Hematopoietic multipotent progenitor cell (in vitro differentiated cells): ENCODE measurements around the gene CD163L1. TPM values are rescaled to one million over a fixed set of nuclear protein-coding genes. Genes with fewer than 3 reads are reported as not detected.
"Not testable (repeated sequence)": the region's sequence is repeated elsewhere in the genome, so short reads cannot be mapped to it uniquely, and the experiment has no call there.

Experiments
- DNase-seq, 3 donors: peaks; one replicate each; pipeline ENCODE4 v3.0.0-alpha.2; 2011 to 2015; ENCODE audit warnings: low read depth in 2 of 3, low spot score in 2 of 3
- total RNA-seq: library from RNA; depleted of rRNA; stranded (reverse); fragments of >200 nt; gene quantifications from one replicate; pipeline ENCODE4 v1.2.3, GENCODE V29; 2012

The CD163L1 gene
- under 0.01 TPM for total RNA-seq

DNA sequence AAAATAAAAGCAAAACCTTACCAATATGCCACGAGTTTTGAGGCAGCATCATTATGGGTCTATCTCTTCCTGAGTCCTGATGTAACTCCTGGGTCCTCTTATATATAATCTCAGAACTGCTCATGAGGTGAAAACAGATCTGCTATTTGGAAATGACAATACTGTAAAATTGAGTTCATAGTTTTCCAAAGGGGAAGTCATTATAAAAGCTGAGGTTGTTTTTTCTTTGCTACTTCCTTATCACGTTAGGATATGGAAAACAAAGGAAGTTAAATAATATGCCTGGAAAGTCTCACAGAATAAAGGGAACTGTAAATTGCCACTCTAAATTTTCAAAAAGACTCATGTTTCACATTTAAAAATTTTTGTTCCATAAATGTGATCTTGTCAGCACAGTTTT, at the start of gene CD163L1:
TSS of gene CD163L1 (minus strand) at position 78 of the 400 bp plus-strand sequence. CDS start at position 52, 26 bp downstream.
- DNase-seq, result peak in 1 of 3 donors; percentile 9

DNA sequence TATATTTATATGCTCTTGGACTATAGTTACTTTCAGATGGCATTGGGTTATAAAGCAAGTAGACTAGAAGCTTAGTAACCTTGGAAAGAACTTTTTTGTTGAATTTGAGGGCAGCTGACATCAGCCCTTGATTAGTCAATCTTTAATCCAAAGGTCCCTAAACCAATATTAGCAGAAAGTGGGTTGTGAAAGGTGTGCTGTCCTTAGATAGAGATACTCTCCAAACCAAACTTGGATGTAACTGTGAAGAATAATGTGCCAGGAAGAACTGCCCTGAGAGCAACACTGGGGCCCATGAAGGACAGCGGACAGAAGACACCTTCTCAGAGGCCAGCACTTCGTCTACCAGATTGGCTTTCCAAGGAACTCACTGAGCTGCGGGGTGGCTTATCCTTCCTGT, 49.1 kb upstream of the CD163L1 start:
- no peak for DNase-seq

DNA sequence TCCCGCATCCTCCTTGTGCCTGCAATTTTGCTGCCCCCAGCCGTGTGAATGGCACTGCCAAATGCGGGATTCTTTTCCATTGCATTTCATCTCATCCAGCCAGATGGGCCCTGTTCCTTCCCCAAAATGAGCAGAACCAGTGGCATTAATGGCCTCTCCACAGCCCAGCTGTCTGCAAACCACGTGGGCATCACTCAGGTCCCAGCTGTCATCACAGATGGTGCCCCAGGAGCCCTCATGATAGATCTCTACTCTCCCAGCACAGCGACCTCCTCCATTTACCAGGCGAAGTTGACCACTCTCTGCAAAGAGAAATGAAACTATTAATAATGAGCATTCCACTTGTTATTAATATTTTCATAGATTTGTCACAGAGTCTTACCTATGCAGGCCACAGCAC, 42.6 kb upstream of the CD163L1 start:
- no peak for DNase-seq

DNA sequence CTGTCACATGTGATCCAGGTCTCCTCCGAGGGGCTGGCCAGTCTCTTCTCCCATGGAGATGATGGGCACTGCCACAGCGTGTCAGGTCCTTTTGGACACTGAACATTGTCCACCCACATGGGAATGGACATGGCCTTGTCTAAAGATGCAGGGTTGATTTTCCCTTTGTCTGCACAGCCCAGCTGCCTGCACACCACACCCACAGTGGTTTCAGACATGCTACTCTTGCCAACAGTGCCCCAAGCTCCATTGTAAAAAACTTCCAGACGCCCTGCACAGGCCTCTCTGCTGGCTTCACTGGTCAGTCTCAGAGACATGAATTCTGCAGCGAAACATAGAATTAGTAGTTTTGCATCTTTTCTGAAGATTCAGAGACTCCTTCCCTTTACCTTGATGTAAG, 41.1 kb upstream of the CD163L1 start:
- DNase-seq, result no peak

DNA sequence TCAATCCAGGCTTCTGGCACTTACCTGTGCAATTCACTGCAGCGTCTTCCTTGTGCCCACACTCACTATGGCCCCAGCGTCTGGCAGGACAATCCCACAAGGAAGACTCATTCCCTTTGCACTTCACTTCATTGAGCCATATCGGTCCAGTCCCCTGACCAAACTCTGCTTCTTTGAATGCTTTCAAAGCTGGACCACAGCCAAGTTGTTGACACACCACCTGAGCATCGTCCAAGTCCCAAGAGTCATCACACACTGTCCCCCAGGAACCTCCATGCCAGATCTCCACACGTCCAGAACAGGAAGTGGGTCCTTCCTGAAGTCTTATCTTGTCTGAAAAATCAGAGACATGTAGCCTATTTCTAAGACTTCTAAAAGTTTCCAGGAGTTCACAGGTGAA, 39.4 kb upstream of the CD163L1 start:
- DNase-seq, result no peak

DNA sequence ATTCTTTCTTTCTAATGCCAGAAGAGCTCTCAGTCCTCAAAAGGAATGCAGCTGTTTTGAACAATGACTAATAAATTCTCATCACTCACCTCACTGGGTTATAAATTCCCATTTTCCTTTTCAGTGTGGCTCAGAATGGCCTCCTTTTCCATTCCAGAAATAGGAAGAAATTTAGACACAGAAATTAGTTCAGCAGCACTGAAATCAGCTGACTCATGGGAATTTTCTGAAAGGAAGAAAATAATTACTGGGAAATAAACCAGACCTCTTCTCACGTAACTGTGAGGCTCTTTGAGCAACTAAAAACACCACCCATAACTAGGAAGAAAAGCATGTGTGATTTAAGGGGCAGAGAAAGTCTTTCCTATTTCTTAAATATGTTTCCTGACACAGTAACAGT, 35.8 kb upstream of the CD163L1 start:
- no peak for DNase-seq

DNA sequence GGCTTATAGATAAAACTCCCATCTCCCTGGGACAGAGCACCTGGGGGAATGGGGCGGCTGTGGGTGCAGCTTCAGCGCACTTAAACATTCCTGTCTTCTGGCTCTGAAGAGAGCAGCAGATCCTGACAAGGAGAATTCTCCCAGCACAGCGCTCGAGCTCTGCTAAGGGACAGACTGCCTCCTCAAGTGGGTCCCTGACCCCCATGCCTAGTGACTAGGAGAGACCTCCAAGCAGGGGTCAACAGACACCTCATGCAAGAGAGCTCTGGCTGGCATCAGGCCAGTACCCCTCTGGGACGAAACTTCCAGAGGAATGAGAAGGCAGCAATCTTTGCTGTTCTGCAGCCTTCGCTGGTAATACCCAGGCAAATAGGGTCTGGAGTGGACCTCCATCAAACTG, 28.1 kb upstream of the CD163L1 start:
- DNase-seq, result no peak

DNA sequence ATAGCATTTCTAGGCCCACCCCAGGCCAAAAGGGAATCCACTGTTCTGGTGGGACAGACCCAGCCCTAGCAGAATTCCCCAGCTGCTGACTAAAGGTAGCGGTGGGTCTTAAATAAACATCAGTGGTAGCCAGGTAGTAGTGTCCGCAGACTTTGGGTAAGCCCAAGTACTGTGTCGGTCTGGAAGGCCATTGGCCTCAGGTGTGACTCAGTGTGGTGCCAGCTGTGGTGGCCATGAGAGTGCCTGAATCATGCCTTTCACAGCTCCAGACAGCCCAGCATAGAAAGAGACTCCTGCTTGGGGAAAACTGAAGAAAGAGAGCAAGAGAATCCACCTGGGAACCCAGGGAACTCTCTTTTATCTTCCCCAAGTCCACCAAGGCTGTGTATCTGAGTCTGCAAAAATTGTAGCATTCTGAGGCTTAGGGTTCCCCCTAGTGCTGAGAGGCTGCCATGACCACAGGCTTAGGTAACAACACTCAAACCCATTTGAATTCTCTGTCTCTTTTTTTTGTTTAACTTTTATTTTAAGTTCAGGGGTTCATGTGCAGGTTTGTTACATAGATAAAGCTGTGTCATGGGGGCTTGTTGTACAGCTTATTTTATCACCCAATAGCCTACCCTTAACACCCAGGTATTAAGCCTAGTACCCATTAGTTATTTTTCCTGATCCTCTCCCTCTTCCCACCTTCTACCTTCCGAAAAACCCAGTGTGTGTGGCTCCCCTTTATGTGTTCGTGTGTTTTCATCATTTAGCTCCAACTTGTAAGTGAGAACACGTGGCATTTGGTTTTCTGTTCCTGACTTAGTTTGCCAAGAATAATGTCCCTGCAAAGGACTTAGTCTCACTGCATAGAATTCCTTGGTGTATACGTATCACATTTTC, 16.7 kb upstream of the CD163L1 start:
- peak in 2 of 3 donors; percentile 44 to 79 for DNase-seq

DNA sequence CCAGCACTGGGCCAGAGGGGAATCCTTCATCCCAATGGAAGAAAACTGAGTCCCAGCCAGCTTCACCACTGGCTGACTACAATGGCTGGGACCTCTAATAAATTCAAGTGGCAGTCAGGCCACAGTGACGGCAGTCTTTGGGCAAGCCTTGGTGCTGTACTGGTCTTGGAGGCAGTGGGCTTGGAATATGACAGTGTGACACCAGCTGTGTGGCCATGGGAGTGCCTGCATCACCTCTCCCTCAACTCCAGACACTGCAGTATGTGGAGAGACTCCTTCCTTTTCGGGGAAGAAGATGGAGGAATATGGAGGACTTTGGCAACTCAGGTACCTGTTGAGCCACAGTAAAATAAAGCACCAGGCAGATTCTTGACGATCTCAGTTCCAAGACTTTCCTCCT, 16.0 kb upstream of the CD163L1 start:
- no peak for DNase-seq

DNA sequence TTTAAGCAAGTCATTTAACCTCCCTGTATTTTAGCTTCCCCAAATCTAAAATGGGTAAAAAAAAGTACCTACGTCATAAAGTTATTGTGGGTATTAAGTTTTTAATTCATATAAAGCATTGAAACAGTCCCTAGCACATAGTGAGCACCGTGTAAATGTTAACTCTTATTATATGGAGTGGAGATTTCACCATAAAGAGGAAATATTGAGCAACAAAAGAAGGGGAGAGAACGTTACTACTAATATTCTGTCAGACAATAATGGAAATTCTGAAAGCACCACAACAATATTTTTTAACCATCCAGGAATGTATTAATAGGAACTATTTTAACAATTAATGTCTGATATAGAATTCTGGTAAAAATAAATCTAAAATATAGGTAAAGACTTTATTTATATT, 7.8 kb upstream of the CD163L1 start:
- no peak for DNase-seq

DNA sequence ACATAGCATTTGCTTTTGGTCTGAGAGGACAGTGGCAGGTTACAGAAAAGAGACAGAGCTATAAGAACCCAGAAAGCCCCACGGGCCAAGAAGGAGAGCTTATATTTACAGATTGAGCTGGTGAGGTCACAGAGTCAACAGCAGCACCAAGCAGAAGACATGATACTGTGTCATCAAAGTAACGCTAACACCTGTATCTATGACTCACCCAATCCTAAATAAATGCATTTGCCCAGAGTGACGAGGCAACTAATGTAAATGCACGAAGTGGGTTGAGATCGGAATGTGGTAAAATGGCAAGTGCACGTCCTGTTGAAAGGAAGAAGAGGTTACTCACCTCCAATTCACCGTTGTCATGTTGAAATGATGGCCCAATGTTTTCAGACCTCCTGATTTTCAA, 6.7 kb upstream of the CD163L1 start:
- no peak for DNase-seq

DNA sequence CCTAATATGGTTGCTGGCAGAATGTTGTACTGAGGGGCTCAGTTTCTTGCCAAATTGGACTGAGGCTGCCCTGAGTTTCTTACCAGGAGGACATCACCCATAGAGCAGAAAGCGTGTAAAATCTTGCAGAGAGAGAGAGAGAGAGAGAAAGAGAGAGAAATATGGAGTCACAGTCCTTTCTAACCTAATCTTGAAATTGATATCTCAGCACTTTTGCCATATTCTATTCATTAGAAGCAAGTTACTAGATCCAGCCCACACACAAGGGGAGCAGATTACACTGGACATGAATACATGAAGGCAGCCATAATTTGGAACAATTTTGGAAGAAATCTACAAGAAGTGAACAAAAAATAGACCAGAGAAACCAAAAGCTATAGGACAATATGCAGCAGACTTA, 4.1 kb upstream of the CD163L1 start:
- no peak for DNase-seq

DNA sequence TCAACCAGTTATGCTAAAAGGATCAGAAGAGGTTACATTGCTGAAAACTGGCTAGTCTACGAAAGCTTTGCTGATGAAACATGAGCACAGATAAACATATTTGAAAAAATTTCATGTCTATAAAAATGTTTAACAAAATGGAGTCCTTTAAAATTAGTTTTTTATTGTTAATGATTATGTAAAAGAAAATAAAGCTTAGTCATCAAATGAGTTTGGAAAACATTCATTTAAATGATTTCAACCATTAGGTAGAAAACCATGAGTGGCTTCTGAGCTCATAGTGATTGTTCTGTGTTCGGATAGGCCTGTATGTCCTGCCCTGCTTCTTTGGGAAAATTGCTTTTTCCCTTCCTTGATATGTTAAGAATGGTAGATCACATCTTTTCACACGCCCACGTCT, 584 bp upstream of the CD163L1 start:
- no peak for DNase-seq

DNA sequence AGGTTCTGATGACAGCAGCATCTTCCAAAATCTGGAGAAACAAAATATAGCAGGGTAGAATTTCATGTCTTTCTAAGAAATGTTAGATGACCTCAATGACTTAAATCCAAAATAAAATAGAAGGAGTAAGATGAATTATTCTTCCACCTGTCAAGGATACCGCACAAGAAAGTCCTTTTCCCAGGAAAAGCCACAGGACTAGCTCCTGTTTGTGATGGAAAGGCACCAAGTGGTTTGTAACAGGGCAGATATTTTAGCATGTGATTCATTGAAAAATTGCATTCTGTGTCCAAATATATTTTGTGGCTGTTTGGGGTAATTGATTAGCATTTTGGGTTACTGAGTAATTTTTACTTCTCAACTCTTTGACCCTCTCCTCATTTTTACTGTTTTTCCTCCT, 2.7 kb downstream of the CD163L1 start:
- no peak for DNase-seq

DNA sequence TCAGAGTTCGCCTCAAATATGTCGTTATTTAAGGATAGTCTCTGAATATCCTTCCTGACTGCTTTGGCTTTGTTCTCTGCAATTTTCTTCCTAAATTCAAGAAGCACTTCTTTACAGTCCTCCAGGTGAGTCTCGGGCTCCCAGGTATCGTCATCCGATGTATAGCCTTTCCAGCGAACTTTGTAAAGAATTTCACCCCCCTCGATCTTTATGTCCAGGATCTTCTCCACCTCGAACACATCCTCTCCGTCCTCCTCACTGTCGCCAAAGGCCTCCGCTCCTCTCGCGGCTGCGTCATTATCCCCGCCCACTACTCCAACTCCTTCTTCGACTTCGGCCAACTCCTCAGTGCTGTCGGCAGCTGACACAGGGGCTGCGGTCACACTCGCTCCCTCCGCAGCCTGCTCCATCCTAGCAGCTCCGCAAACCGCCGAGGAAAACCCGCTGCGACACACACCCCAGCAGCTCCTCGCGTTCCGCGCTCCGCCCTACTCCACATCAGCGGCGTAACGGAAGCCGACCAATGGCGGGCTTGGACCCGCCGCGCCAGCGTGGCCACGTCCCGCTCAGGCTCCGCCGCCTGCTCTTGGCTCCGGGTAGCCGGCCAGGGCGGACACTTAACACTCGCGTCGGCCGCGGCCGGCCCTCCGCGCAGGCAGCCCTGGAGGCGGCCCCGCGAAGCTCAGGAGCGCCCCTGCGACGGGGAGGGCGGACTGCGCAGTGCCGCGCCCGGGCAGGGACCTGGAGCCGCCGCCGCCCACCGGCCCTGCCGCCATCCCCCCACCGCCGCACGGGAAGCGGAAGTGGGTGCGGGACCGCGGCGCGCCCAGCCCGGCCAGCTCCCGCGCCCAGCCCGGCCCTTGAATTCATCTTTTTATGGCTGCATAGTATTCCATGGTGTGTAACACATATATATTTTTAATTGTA, 4.1 kb downstream of the CD163L1 start:
- DNase-seq, result peak; percentile 9 to 65 (median 48)

DNA sequence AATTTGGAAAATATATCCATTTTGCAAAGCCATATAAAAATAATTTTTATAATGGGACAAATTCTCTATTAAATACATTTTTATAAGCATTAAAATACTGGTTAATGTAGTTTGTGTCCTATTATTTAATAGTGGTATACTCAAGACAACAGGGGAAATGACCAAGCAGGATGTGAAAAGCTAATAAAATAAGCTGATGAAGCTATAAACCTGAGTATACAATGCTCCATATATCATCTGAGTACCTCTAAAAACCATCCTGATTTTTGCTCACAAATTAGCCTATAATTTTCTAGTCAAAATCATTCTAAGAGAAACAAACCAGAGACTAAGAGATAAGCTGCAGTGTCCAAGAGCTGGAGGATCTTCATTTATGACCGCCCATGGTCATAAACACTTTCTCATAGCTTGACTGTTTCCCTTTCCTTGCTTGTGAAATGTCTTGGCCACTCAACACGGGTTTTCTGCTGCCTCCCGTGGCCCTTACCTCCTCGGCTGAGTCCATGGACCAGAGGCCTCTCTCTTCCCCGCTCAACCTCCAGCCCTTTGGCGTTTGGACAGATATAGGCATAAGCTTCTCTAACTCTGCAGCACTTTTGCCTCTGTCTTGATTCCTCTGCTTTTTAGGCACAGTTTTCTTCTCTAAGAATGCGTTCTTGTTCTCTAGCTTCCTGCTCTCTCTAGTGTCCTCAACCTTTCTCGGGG, 5.5 kb downstream of the CD163L1 start:
- not testable (repeated sequence) for DNase-seq

DNA sequence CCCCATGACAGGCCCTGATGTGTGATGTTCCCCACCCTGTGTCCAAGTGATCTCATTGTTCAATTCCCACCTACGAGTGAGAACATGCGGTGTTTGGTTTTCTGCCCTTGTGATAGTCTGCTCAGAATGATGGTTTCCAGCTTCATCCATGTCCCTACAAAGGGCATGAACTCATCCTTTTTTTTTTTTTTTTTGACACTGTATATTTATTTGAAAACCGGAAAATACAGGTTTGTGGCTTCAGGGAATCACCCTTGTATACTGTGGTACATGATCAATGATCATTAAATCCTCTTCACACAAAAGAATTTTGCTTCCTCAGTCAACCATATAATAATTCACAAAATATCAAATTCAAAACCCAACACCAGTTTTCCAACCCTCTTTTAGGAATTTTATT, 6.5 kb downstream of the CD163L1 start:
- DNase-seq, result not testable (repeated sequence)

DNA sequence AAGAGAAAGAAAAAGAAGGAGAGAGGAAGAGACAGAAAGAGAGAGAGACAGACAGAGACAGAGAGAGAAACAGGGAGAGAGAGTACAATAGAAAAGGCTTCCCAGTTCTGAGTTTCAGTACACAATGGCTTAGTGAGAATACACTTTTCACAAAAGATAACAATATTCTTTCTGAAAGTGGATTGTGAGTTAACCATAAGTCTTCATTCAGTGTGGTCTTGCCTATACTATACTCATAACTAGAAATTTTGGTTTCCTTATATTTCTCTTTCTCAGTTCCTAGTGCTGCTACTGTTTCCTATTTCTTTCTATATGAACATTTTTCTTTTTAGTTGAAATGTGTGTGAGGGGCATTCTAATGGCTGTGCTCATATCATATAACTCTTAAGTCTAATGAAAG, 9.3 kb downstream of the CD163L1 start:
- no peak for DNase-seq

DNA sequence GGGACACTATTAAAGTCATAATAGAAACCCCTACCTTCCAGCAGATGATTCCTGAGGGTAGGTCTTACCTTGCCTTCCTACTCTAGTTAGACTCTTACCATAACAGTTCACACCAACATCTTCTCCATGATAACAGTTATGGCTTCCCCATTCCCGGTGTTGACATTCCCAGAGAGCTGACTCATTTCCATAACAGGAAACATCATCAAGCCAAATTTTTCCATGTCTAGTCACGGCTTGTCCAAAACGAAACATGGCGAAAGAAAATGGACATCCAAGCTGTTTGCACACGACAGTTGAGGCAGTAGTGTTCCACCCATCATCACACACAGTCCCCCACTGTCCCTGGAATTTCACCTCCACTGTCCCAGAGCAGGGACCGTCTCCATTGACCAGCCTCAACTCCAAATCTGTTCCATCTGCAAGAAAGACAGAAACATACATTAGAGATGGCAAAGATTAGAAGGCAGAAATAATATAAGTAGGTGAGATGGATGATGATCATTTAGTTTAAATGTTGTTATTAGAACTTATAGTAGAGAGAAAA, 10.6 kb downstream of the CD163L1 start:
- no peak for DNase-seq

DNA sequence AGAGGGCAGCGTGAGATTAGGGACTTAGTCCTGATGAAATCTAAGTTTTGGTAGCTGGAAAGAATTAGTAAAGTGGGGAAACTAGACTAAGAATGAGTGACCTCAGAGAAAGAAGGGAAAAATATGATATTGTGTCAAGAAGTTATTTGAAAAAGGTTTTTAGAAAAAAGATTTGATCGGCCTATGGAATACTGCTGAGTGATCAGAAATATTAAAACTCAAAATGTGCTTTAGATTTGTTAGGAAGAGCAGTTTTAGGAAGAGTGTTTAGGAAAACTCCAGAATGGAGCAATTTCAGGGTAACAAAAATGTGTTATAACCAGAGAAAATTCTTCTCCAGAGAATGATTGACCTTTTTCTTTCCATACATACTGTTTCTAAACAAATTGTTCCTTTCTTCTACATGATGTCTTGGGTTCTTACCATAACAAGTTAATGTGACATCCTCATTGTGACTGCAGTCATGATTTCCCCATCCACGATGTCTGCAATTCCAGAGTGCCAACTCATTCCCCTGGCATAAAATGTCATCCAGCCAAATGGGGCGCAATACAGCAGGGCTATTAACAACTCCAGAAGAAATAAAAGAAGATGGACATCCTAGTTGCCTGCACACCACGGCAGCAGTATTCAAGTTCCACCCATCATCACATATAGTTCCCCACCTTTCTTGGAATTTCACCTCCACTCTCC, 11.8 kb downstream of the CD163L1 start:
- DNase-seq, result no peak
